GM12878 (cell line): ENCODE results near the gene METTL1. TPM values are rescaled to one million over a fixed set of nuclear protein-coding genes. Genes with fewer than 3 reads are reported as not detected.

Experiments used
- BCL11A ChIP-seq: IDR thresholded peaks from 2 replicates; pipeline ENCODE4 v1.6.1; 2011; ENCODE audit warnings: low read depth, low read length
- FOS ChIP-seq: IDR thresholded peaks from 3 replicates; pipeline ENCODE4 v1.6.1; 2011; ENCODE audit warnings: borderline replicate concordance; ENCODE audit not compliant: insufficient read length; ENCODE audit errors: extremely low read depth
- HCFC1 ChIP-seq: fragments of 150-350 bp; IDR thresholded peaks from 2 replicates; pipeline ENCODE4 v1.6.1; 2014; ENCODE audit warnings: low read length
- HDAC2 ChIP-seq: fragments of 200-600 bp; sonication (generic); IDR thresholded peaks from 2 replicates; pipeline ENCODE4 v1.6.1; 2017
- HDAC6 ChIP-seq: fragments of 200-600 bp; sonication (generic); IDR thresholded peaks from one replicate; pipeline ENCODE4 v1.8.0; 2017; ENCODE audit warnings: antibody characterized with exemption; ENCODE audit not compliant: unreplicated experiment
- IRF3 ChIP-seq: fragments of 450-650 bp; IDR thresholded peaks from 2 replicates; pipeline ENCODE4 v1.6.1; 2014; ENCODE audit warnings: mild to moderate bottlenecking
- IRF5 ChIP-seq: fragments of 450-650 bp; IDR thresholded peaks from 2 replicates; pipeline ENCODE4 v1.6.1; 2017; ENCODE audit warnings: borderline replicate concordance
- NFIC ChIP-seq: IDR thresholded peaks from 2 replicates; pipeline ENCODE4 v1.6.1; 2012; ENCODE audit warnings: low read depth, mild to moderate bottlenecking, inconsistent platforms, low read length, moderate library complexity
- NFXL1 ChIP-seq: fragments of 450-650 bp; IDR thresholded peaks from 2 replicates; pipeline ENCODE4 v1.6.1; 2017; ENCODE audit warnings: antibody characterized with exemption, mild to moderate bottlenecking, borderline replicate concordance
- NR2C2 ChIP-seq: IDR thresholded peaks from 2 replicates; pipeline ENCODE4 v1.6.1; 2011; ENCODE audit warnings: borderline replicate concordance, low read depth; ENCODE audit not compliant: control insufficient read depth, insufficient read length
- PAX8 ChIP-seq: fragments of 450-650 bp; IDR thresholded peaks from 2 replicates; pipeline ENCODE4 v1.6.1; 2017; ENCODE audit warnings: mild to moderate bottlenecking, moderate library complexity
- STAT1 ChIP-seq: fragments of 450-650 bp; conservative IDR thresholded peaks from 2 replicates; pipeline ENCODE4 v1.6.1; 2014; ENCODE audit warnings: antibody characterized with exemption, mild to moderate bottlenecking
- TCF3 ChIP-seq: IDR thresholded peaks from 2 replicates; pipeline ENCODE4 v1.6.1; 2012; ENCODE audit warnings: low read depth, mild to moderate bottlenecking, low read length, borderline replicate concordance; ENCODE audit not compliant: insufficient read depth
- USF1 ChIP-seq: IDR thresholded peaks from 2 replicates; pipeline ENCODE4 v1.6.1; 2011; ENCODE audit warnings: borderline replicate concordance, low read depth, mild to moderate bottlenecking, moderate library complexity, mixed read lengths, low read length; ENCODE audit not compliant: insufficient read depth; ENCODE audit errors: extremely low read length
- WRNIP1 ChIP-seq: IDR thresholded peaks from 2 replicates; pipeline ENCODE4 v1.6.1; 2011; ENCODE audit warnings: low read depth, low read length, improper control_type of control experiment, borderline replicate concordance
- ZBTB4 ChIP-seq: fragments of 450-650 bp; formaldehyde crosslinking; IDR thresholded peaks from 2 replicates; pipeline ENCODE4 v1.4.0; 2022; ENCODE audit warnings: mild to moderate bottlenecking, moderate library complexity
- ZNF592 ChIP-seq: fragments of 450-650 bp; IDR thresholded peaks from 2 replicates; pipeline ENCODE4 v1.6.1; 2017; ENCODE audit warnings: mild to moderate bottlenecking, moderate library complexity
- ZNF622 ChIP-seq: fragments of 450-650 bp; IDR thresholded peaks from 2 replicates; pipeline ENCODE4 v1.6.1; 2017; ENCODE audit warnings: mild to moderate bottlenecking, inconsistent platforms
- ZZZ3 ChIP-seq: IDR thresholded peaks from 2 replicates; pipeline ENCODE4 v1.6.1; 2011; ENCODE audit warnings: low read depth; ENCODE audit not compliant: control insufficient read depth, insufficient read length
- polyA plus RNA-seq, 11 experiments: library from polyadenylated mRNA; depleted of rRNA in 4 of 11; unstranded in 6 of 11; stranded (reverse) in 5 of 11; fragments of >200 nt; fragmentation: Nextera tagmentation in 4 of 11; fragmentation: Illumina TruSeq in 1 of 11; extraction: Ambion mirVana in 4 of 11; extraction: Trizol in 1 of 11; gene quantifications; 1 replicate in 1 of 11; 2 replicates in 10 of 11; pipeline versions ENCODE4 v1.2.1 to v1.2.3, GENCODE V29; 2011 to 2016; ENCODE audit warnings: inconsistent platforms in 2 of 11, missing spikeins in 2 of 11, low read depth in 1 of 11
- total RNA-seq, 4 experiments: library from RNA; depleted of rRNA in 3 of 4; stranded (reverse); fragments of >200 nt in 3 of 4; fragmentation: Illumina TruSeq in 1 of 4; extraction: Trizol in 1 of 4; gene quantifications; 2 replicates each; pipeline versions ENCODE4 v1.2.1 to v1.2.3, GENCODE V29; 2013 to 2021

METTL1 gene
- total and polyA plus RNA-seq, 10 of the 15 experiments (the other 5 are each of a cell fraction or from before 2014, with no cell fraction given) = 11.3 to 44.3 (median 30.6) TPM

GRCh38 chr12:57741844-57742738 lies 29.8 kb downstream of the METTL1 start (continued):
- TF ChIP-seq ZNF592 (no peak), USF1 (no peak), STAT1 (no peak), ZZZ3 (no peak), BCL11A (no peak), ZNF622 (no peak), NFXL1 (no peak), NR2C2 (no peak), IRF5 (no peak), ZBTB4 (CRISPR knock-in tag) (no peak), HDAC6 (no peak), WRNIP1 (0 out of 2 replicates have a peak, but pooled peaks have one; percentile 40), NFIC (no peak), PAX8 (no peak), IRF3 (no peak), HCFC1 (no peak), HDAC2 (no peak), TCF3 (no peak), FOS (no peak)
